DND-41 (cell line): Measurements from ENCODE around the gene PBRM1.

Experiments
- EZH2 ChIP-seq: IDR thresholded peaks from 3 replicates; pipeline ENCODE4 v1.6.1; 2012; ENCODE audit warnings: borderline replicate concordance, low read depth, mild to moderate bottlenecking, moderate library complexity, low read length, inconsistent platforms; ENCODE audit not compliant: severe bottlenecking
- TF ChIP-seq, protein P1 (sequence below): IDR thresholded peaks from 2 replicates; pipeline ENCODE4 v1.5.1; 2012; ENCODE audit warnings: borderline replicate concordance, low read length, moderate library complexity, mild to moderate bottlenecking; ENCODE audit not compliant: poor library complexity, severe bottlenecking; ENCODE audit errors: extremely low read depth

DNA sequence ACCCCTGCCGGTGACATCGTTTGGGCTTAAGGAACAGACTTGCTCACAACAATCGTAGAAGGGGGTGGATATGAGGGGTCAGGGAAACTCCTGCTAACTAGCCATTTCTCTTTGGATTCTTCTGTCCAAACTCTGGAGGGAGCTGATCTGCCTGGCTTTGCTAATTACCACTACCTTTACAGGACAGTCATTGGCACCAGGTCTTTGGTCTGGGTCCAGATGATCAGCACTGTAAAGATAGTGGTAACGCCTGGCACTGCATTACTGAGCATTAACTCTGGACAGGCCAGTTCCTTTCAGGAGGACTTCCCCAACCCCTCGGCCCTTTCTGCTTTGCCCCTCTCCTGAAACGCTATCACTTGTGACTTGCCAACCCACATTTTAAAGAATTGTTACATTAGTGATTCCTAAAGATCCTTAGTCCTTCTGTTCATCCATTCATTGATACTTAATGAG lies 148.5 kb downstream of the PBRM1 start:
- TF ChIP-seq, protein P1, sequence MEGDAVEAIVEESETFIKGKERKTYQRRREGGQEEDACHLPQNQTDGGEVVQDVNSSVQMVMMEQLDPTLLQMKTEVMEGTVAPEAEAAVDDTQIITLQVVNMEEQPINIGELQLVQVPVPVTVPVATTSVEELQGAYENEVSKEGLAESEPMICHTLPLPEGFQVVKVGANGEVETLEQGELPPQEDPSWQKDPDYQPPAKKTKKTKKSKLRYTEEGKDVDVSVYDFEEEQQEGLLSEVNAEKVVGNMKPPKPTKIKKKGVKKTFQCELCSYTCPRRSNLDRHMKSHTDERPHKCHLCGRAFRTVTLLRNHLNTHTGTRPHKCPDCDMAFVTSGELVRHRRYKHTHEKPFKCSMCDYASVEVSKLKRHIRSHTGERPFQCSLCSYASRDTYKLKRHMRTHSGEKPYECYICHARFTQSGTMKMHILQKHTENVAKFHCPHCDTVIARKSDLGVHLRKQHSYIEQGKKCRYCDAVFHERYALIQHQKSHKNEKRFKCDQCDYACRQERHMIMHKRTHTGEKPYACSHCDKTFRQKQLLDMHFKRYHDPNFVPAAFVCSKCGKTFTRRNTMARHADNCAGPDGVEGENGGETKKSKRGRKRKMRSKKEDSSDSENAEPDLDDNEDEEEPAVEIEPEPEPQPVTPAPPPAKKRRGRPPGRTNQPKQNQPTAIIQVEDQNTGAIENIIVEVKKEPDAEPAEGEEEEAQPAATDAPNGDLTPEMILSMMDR: no peak
- no peak for TF ChIP-seq EZH2
